Neuron (in vitro differentiated cells): ENCODE data around the gene WDR62.

Source experiments
- H2AFZ ChIP-seq: one replicate; pipeline ENCODE4 v1.6.1; 2013; ENCODE audit warnings: low read depth, mild to moderate bottlenecking, inconsistent platforms, low read length, moderate library complexity
- H3K27me3 ChIP-seq: one replicate; pipeline ENCODE4 v1.6.1; 2013; ENCODE audit warnings: low read length; ENCODE audit not compliant: insufficient read depth
- H3K36me3 ChIP-seq: one replicate; pipeline ENCODE4 v1.6.1; 2013; ENCODE audit warnings: low read length; ENCODE audit not compliant: insufficient read depth
- H3K4me1 ChIP-seq: one replicate; pipeline ENCODE4 v1.6.1; 2013; ENCODE audit warnings: low read length; ENCODE audit not compliant: insufficient read depth
- H3K4me3 ChIP-seq: 2 replicates; pipeline ENCODE4 v1.5.1; 2013; ENCODE audit warnings: mild to moderate bottlenecking, low read length, moderate library complexity
- H3K9me3 ChIP-seq: one replicate; pipeline ENCODE4 v1.6.1; 2013; ENCODE audit warnings: low read length

WDR62 gene

DNA sequence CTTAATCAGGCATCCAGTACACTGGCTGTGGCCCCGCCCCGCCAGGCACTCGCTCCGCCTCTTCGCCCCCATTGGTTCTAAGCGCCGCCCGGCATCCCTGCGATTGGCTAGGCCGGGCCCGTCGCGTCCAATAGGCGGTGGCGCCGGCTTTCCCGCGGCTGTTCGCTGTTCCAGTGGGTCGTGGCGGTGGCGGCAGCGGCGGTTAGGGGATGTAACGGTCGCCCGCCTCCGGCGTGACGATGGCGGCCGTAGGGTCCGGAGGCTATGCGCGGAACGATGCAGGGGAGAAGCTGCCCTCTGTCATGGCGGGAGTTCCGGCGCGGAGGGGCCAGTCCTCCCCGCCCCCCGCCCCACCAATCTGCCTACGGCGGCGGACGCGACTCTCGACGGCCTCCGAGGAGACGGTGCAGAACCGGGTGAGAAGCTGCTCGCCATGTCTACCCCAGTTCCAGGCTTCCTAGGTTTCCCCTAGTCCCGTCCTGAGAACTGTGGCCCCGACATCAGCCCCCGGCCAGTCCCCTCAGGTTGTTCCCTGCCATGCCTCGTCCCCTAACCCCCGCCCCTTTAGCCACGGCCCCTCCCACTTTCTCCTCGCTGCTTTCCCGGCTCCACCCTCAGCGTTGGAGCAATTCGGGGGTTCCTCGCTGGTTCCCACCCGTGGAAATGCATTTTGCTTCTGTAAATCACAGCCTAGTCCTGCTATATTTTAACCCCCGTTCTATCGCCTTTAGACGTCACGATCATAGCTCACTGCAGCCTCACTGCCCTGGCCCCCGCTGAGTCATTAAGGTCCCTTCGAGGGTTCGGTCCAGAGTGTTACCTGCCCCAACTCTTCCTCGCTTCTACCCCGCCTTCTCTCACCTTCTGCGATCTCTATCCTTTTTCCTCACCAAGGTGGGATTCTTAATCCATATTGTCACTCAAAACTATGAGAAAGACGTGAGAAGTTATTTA is at the start of gene WDR62:
Gene WDR62, plus strand, starts transcription at position 165 of the 954 bp plus-strand sequence. Its CDS starts 75 bp downstream, at position 240.
- H3K9me3 ChIP-seq = no peaks in the 10 kb centered on the region
- H2AFZ ChIP-seq = peak within 1 kb of the TSS; percentile 71
- H3K36me3 ChIP-seq = peaks cover 14% of the 10 kb centered on the region
- no peaks in the 10 kb centered on the region for H3K27me3 ChIP-seq
- peaks cover 10% of the 10 kb centered on the region for H3K4me1 ChIP-seq
- peak within 1 kb of the TSS; percentile 63 for H3K4me3 ChIP-seq

DNA sequence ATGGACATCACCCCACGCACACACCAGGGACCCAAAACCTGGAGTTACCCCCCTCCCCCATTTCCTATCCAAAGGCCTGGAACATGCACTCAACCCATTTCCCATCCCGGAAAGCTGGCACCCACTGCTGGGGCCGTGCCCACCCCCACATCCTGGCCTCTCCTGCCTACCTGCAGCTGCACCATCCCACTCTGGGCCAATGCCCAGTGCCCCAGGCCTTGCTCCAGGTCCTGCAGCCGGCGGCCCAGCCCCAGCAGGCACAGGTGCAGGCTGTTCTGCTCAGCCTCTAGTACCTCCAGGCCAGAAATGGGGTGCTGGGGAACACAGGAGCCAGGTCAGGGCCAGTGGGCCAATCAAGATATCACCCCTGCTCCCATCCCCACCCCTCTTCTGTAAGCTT is 47.7 kb upstream of the WDR62 start:
- Histone ChIP-seq H3K4me3 (no peak overlapping the region), H3K9me3 (no peaks in the 10 kb centered on the region), H3K4me1 (no peaks in the 10 kb centered on the region), H3K36me3 (peaks cover 2% of the 10 kb centered on the region), H2AFZ (no peak overlapping the region), H3K27me3 (no peaks in the 10 kb centered on the region)

DNA sequence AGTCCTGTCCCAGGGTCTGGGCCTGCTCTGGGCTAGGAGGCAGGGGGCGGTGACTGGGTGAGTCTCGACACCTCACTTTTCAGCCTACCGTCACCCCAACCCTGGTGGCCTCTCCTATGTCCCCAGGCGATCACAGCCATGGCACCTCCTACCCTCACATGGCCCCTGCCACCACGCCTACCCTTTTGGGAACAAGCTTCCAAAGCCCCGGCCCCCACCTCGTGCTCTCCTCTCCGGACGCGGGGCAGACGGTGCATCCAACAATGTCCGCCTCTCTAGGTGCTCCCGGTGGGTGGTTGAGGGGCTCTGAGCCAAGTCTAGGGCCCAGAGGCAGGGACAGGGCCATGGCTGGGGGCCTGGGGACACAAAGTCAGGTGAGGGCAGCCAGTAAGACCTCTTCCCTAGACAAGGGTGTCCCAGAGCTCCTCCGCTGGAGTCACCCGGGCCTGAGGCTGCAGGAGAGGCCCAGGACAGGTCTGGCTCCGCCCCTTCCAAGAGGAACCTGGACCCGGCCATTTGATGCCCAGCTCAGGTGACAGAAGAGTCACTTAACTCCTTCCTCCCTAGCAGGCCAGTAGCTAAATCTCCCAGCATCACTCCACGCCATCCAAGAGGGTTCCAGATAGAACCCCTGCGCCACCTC is 46.2 kb upstream of the WDR62 start, which contains the start of gene SYNE4:
Gene SYNE4, minus strand, starts transcription at position 478 of the 643 bp plus-strand sequence. Its CDS starts 132 bp downstream, at position 346.
- Histone ChIP-seq H3K36me3 (peaks cover under 1% of the 10 kb centered on the region), H2AFZ (no peak within 1 kb of the TSS), H3K4me1 (no peaks in the 10 kb centered on the region), H3K4me3 (no peak within 1 kb of the TSS), H3K27me3 (no peaks in the 10 kb centered on the region), H3K9me3 (no peaks in the 10 kb centered on the region)

DNA sequence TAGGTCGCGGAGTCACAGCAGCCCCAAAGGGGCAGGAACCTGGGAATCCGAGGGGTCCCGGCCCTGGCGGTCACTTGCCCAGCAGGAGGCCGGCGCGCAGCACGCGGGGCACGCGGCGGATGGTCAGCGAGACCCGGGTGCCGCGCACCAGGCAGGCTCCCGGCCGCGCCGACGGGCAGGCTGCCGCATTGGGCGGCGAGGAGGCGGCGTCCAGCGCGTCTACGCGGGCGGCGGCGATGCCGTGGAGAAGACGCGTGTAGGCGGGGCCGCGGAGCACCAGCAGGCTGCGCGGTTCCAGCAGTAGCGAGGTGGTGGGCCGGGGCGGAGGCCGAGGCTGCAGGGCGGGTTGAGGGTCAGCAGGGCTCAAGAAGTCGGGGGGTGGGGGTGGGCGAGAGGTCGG is 45.5 kb upstream of the WDR62 start:
- Histone ChIP-seq H3K9me3 (no peaks in the 10 kb centered on the region), H3K36me3 (no peaks in the 10 kb centered on the region), H2AFZ (no peak overlapping the region), H3K4me1 (no peaks in the 10 kb centered on the region), H3K27me3 (no peaks in the 10 kb centered on the region), H3K4me3 (no peak overlapping the region)

DNA sequence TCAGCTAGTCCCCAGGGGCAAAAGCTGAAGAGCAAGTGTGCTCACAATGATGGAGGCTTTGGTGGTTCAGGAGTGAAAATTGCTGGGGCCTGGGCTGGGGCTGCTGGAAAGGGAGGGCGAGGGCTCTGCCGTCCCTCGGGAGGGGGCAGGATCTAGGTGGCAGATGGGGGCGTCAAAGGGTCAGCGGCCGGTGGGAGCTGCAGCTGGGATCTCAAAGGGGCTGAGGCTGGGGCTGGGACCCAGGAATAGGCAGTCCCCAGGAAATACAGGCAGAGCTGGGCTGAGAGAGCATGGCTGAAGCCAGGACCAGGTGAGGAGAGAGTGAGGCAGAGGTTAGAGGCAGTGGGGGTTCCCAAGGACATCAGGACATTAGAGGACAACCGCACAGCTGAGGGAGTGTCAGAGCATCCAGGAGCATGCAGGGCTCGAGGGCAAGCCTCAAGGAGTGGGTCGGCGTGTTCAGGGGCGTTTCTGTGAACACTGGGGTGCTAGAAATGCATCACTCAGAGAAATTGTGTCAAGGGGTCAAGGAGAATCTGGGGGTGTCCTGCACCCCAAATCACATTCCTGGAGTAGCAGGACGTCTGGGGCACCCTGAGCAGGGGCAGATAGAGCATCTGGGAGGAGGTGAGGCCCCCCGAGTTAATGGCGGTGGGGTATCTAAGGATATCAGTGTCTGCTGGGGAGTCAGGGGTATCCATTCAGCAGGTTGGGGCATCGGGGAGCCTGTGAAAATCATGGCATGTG is 44.9 kb upstream of the WDR62 start:
- Histone ChIP-seq H2AFZ (no peak overlapping the region), H3K36me3 (no peaks in the 10 kb centered on the region), H3K4me3 (no peak overlapping the region), H3K9me3 (no peaks in the 10 kb centered on the region), H3K4me1 (peaks cover 3% of the 10 kb centered on the region), H3K27me3 (no peaks in the 10 kb centered on the region)

DNA sequence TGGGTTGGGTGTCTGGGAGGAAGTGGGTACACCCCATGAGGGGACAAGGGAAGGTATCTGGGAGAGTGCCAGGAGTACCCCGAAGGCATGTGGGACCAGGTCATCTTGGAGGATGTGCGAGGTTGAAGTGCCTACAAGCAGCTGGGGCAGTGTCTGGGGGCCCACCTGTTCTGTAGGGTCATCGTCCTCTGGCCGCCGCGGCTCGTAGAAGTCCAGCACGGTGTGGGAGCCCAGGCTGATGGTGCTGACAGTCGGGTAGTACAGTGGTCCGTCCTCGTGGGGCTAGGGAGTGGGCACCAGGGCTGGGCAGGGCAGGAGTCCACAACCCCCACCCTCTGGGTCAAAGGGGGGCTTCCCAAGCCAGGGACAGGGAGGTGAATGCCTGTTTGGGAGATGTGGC is 44.3 kb upstream of the WDR62 start:
- no peaks in the 10 kb centered on the region for H3K36me3 ChIP-seq
- H3K4me3 ChIP-seq = no peak overlapping the region
- H3K9me3 ChIP-seq = no peaks in the 10 kb centered on the region
- H3K27me3 ChIP-seq = no peaks in the 10 kb centered on the region
- H3K4me1 ChIP-seq = peaks cover 9% of the 10 kb centered on the region
- no peak overlapping the region for H2AFZ ChIP-seq

DNA sequence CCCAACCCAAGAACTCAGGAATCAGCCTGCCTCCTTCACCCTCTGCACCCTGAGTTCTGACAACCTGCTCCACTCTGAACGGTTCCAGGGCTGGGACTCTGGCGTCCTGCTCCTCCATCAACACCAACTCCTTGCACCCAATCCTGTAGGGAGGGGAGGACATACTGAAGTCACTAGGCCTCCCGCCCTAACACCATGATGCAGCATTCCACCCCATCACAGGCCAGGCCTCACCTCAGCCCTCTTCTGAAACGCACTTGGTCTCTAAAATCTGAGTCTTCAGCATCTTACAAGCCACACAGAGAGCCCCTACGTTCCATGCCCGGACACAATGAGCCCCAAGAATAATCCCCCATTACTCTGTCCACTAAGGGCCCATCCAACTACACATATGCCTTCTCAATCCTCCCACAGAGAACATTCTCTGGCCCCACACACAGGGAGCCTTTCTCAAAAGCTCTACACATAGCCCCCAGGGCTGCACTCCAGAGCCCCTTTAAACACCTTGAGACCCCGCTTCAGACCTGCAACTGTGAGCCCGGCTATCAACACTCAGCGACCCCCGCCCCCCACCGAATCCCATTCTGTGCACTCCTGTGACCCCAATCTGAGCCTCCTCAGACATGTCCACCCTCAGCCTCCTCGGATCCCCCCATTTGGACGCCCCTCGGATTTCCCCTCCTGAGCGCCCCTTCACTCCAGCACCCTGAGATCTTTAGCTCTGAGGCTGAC is 41.3 kb upstream of the WDR62 start:
- H3K36me3 ChIP-seq = peaks cover 18% of the 10 kb centered on the region
- peak overlapping the region; percentile 93 for H3K4me3 ChIP-seq
- H3K4me1 ChIP-seq = peaks cover 9% of the 10 kb centered on the region
- H2AFZ ChIP-seq = peak overlapping the region; percentile 69
- no peaks in the 10 kb centered on the region for H3K27me3 ChIP-seq
- H3K9me3 ChIP-seq = no peaks in the 10 kb centered on the region

DNA sequence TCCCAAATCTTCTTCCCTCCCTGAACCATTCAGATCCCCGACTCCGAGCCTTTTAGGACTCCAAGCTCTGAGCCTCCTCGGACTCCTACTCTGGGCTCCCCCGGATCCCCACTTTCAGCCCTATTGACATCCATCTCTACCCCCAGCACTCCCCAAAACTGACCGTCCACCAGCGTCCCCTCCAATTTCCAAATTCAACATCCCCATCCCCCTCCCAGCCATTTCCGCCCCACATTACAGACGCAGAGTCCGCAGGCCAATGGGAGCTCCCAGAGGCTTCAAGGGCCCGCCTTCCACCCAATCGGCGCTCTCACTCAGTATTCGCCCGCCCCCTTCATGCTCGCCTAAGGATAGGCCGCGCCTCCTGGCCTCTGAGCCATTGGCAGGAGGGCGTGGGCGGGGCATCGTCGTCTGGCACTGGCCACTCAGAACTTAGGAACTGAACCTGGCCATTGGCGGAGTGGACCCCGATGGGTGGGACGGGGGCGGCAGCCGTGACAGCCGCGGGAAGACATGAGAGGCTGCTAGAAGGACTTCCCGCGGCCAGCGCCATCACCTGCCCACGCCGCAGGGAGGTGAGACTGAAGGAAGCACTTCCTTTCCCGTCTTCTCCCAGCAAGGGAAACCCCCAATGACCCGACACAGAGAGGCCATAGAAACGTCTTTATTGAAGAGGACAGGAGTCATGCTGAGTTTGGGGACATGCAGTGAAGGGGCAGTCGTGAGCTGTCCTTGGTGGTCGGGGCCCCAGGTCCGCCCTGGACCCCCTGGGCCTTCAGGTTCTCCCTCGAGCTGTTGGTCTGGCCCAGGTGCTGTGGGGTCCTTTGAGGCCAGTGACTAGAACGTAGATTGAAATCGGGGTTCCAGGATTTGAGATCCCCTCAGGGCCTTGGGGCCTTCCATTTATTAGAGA is 40.4 kb upstream of the WDR62 start, which contains the start of gene ALKBH6:
Gene ALKBH6, minus strand, starts transcription at position 202 of the 913 bp plus-strand sequence. CDS start 816 bp downstream, outside the sequence.
- no peaks in the 10 kb centered on the region for H3K9me3 ChIP-seq
- peak within 1 kb of the TSS; percentile 93 for H3K4me3 ChIP-seq
- H2AFZ ChIP-seq = peak within 1 kb of the TSS; percentile 69
- no peaks in the 10 kb centered on the region for H3K27me3 ChIP-seq
- peaks cover 26% of the 10 kb centered on the region for H3K36me3 ChIP-seq
- peaks cover 9% of the 10 kb centered on the region for H3K4me1 ChIP-seq

DNA sequence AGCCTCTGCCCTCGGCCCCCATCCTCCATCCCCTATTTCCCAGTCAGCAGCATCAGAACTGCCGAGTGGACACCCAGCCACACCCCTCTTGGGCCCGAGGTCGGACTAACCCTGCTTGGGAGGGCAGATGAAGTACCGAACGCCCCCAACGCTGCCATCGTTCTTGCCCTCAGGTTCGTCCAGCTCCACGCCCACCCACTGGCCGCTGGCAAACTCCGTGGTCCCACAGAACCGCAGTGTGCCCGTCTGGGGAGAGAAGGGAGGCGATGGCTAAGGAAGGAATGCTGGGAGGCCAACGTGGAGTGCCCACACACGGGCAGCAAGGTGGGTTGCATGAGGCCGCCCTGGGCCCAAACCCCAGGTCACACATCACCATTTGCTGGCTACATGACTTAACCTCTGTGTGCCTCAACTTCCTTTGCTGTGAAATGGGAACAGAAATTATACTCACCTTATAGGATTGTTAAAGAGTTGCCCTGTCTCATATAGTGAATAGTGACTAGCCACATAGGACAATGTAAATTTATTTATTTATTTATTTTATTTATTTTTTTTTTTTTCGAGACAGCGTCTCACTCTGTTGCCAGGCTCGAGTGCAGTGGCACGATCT is 35.5 kb upstream of the WDR62 start:
- H3K4me1 ChIP-seq = peaks cover 9% of the 10 kb centered on the region
- no peaks in the 10 kb centered on the region for H3K9me3 ChIP-seq
- H3K27me3 ChIP-seq = no peaks in the 10 kb centered on the region
- H2AFZ ChIP-seq = no peak overlapping the region
- no peak overlapping the region for H3K4me3 ChIP-seq
- H3K36me3 ChIP-seq = peaks cover 52% of the 10 kb centered on the region

DNA sequence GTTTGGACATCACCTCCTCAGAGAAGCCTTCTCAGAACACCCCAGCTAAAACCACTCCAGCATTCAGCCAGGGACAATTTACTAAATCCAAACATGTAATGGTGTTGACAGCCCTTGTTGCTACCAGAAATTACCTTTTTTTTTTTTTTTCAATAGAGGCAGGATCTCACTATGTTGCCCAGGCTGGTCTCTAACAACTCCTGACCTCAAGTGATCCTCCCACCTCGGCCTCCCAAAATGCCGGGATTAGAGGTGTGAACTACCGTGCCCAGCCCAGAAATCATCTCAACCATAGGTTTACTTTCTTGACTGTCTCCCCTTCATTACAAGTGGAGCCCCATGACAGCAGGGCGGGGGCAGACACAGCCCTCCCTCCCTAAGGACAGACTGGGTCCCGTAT is 31.3 kb upstream of the WDR62 start:
- Histone ChIP-seq H3K4me3 (no peak overlapping the region), H3K4me1 (no peaks in the 10 kb centered on the region), H3K36me3 (peaks cover 68% of the 10 kb centered on the region), H3K27me3 (no peaks in the 10 kb centered on the region), H3K9me3 (no peaks in the 10 kb centered on the region), H2AFZ (no peak overlapping the region)

DNA sequence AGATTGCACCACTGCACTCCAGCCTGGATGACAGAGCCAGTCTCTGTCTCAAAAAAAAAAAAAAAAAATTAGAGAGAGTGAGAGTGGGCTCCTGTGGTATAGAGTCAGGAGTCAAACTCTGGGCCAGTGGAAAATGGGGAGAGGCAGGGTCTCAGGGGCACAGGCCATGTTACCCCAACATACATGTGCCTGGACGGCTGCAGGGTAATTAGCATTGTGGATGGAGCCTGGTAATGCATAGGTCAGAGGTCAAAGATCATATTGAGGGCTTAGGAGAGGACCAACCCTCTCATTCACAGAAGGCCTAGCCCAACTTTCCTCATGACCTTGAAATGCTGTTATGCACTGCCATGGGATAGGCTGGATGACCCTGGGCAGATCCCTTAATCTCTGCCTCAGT is 29.2 kb upstream of the WDR62 start:
- Histone ChIP-seq H3K4me1 (no peaks in the 10 kb centered on the region), H3K27me3 (no peaks in the 10 kb centered on the region), H3K36me3 (peaks cover 60% of the 10 kb centered on the region), H3K9me3 (no peaks in the 10 kb centered on the region), H3K4me3 (no peak overlapping the region), H2AFZ (no peak overlapping the region)
